Aorta (tissue), 5 donors: ENCODE results near the gene ZNF804B. TPM values are rescaled to one million over a fixed set of nuclear protein-coding genes. Genes with fewer than 3 reads are reported as not detected.
"Not testable (repeated sequence)": the region's sequence is repeated elsewhere in the genome, so short reads cannot be mapped to it uniquely, and the experiment has no call there.

Experiments used
- ATAC-seq: fragments of 200-7000 bp; cut with Tn5 transposase; one replicate; pipeline ENCODE4 v1.9.1; 2022; ENCODE audit warnings: moderate library complexity; ENCODE audit not compliant: low FRiP score
- DNase-seq, 2 donors: peaks; one replicate each; pipeline ENCODE4 v3.0.0-alpha.2; 2020
- H3K27ac ChIP-seq, 2 donors: one replicate each; pipeline ENCODE4 v1.5.1; 2013; ENCODE audit warnings: low read length in 2 of 2, mild to moderate bottlenecking in 2 of 2, moderate library complexity in 2 of 2, control low read depth in 1 of 2, inconsistent platforms in 1 of 2, low read depth in 1 of 2
- H3K27me3 ChIP-seq, 2 donors: one replicate each; pipeline ENCODE4 v1.6.1; 2013; ENCODE audit warnings: control low read depth in 1 of 2, low read length in 1 of 2, mild to moderate bottlenecking in 1 of 2, moderate library complexity in 1 of 2; ENCODE audit not compliant: insufficient read depth in 2 of 2, control insufficient read depth in 1 of 2
- H3K36me3 ChIP-seq, 2 donors: one replicate each; pipeline ENCODE4 v1.6.1; 2013; ENCODE audit warnings: control low read depth in 1 of 2, low read length in 1 of 2, mild to moderate bottlenecking in 1 of 2; ENCODE audit not compliant: insufficient read depth in 2 of 2, control insufficient read depth in 1 of 2
- H3K4me1 ChIP-seq, 2 donors: one replicate each; pipeline ENCODE4 v1.6.1; 2013; ENCODE audit warnings: low read length in 2 of 2, control low read depth in 1 of 2, mild to moderate bottlenecking in 1 of 2, moderate library complexity in 1 of 2; ENCODE audit not compliant: insufficient read depth in 2 of 2, control insufficient read depth in 1 of 2
- H3K4me3 ChIP-seq, 2 donors: one replicate each; pipeline ENCODE4 v1.5.1; 2013; ENCODE audit warnings: low read length in 2 of 2, control low read depth in 1 of 2, mild to moderate bottlenecking in 1 of 2
- H3K9me3 ChIP-seq: one replicate; pipeline ENCODE4 v1.6.1; 2013; ENCODE audit warnings: mild to moderate bottlenecking, low read length; ENCODE audit not compliant: control insufficient read depth
- WGBS, 2 donors: extraction: QIAGEN DNeasy Blood & Tissue Kit; methylation state at CpG; one replicate each; pipeline ENCODE4 v1.1.7; 2013; 5-methylcytosine and 5-hydroxymethylcytosine counted together
- intact Hi-C, 2 donors: fragments of 100-400 bp; cut with DNase I; formaldehyde crosslinking; loops; one replicate each; pipeline versions ENCODE4 v1.14.2 to v1.15.0; 2022
- polyA plus RNA-seq, 2 donors: library from polyadenylated mRNA; stranded (reverse); fragments of 200-250 nt; gene quantifications; one replicate each; pipeline ENCODE4 v1.2.3, GENCODE V29; 2013
- total RNA-seq, 2 donors: library from RNA; stranded (reverse); fragmentation: NEBNext Ultra II Directional; extraction: Animal tissue kit (Norgen Biotek cat#: 25700); gene quantifications; one replicate each; pipeline ENCODE4 v1.2.1, GENCODE V29; 2021
- donor health status: healthy with polysubstance abuse.
- donor health status: Bipolar disorder and iron deficiency.
- donor health status: DM: no; HTN: no; CAD: no.
- donor health status: DM: no; HTN: no; CAD: no.
- donor health status: DM: yes; HTN: yes; CAD: no.

The ZNF804B gene
- total and polyA plus RNA-seq, 4 donors, result not detected

- no peak for ATAC-seq
- no peaks in the 10 kb centered on the region for H3K9me3 ChIP-seq
- H3K4me1 ChIP-seq, result no peaks in the 10 kb centered on the region
- WGBS, 2 donors, result 52 to 76% methylated on average over 3 of the region's 3 CpGs
- DNase-seq, result no peak
- no peaks in the 10 kb centered on the region for H3K27me3 ChIP-seq
- no peak overlapping the region for H3K27ac ChIP-seq
- no peak overlapping the region for H3K4me3 ChIP-seq
- intact Hi-C loops, result no loop called here
- H3K36me3 ChIP-seq, result no peaks in the 10 kb centered on the region
These were observed 405.9 kb downstream of the ZNF804B start for GRCh38 chr7:89165421-89165820.

- Histone ChIP-seq H3K27ac (no peak overlapping the region), H3K9me3 (no peaks in the 10 kb centered on the region), H3K36me3 (no peaks in the 10 kb centered on the region), H3K4me3 (no peak overlapping the region), H3K4me1 (no peaks in the 10 kb centered on the region), H3K27me3 (no peaks in the 10 kb centered on the region)
- intact Hi-C loops, result no loop called here
- no peak for DNase-seq
- 76 to 85% methylated on average over 1 of the region's 1 CpG for WGBS, 2 donors
- ATAC-seq, result no peak
These were observed 411.1 kb downstream of the ZNF804B start for GRCh38 chr7:89170628-89171027.

GRCh38 chr7:89182116-89182515 lies 422.6 kb downstream of the ZNF804B start:
- intact Hi-C loops, result no loop called here
- peaks cover 3% of the 10 kb centered on the region for H3K9me3 ChIP-seq
- DNase-seq, result no peak
- H3K4me3 ChIP-seq, result no peak overlapping the region
- no peak overlapping the region for H3K27ac ChIP-seq
- WGBS, 2 donors, result 94% methylated on average over 2 of the region's 2 CpGs
- no peaks in the 10 kb centered on the region for H3K36me3 ChIP-seq
- no peaks in the 10 kb centered on the region for H3K27me3 ChIP-seq
- H3K4me1 ChIP-seq, result no peaks in the 10 kb centered on the region
- ATAC-seq, result no peak

- Histone ChIP-seq H3K4me1 (no peaks in the 10 kb centered on the region), H3K27ac (no peak overlapping the region), H3K27me3 (no peaks in the 10 kb centered on the region), H3K9me3 (peaks cover 3% of the 10 kb centered on the region), H3K4me3 (no peak overlapping the region), H3K36me3 (no peaks in the 10 kb centered on the region)
- no peak for DNase-seq
- intact Hi-C loops, result no loop called here
- WGBS, 2 donors, result 39 to 60% methylated on average over 5 of the region's 5 CpGs
- no peak for ATAC-seq
These were observed 424.2 kb downstream of the ZNF804B start for GRCh38 chr7:89183712-89184111.

GRCh38 chr7:89200758-89201157 lies 441.3 kb downstream of the ZNF804B start:
- intact Hi-C loops, result no loop called here
- WGBS, 2 donors, result 55 to 56% methylated on average over 2 of the region's 2 CpGs
- ATAC-seq, result no peak

GRCh38 chr7:89223900-89224395 lies 464.4 kb downstream of the ZNF804B start:
- H3K27ac ChIP-seq, result no peak overlapping the region
- DNase-seq (no peak), ATAC-seq (no peak)
- no peaks in the 10 kb centered on the region for H3K27me3 ChIP-seq
- WGBS, 2 donors, result 17 to 30% methylated on average over 2 of the region's 2 CpGs
- H3K4me3 ChIP-seq, result no peak overlapping the region
- no peaks in the 10 kb centered on the region for H3K9me3 ChIP-seq
- H3K4me1 ChIP-seq, result no peaks in the 10 kb centered on the region
- no peaks in the 10 kb centered on the region for H3K36me3 ChIP-seq
- intact Hi-C loops, result no loop called here

More at GRCh38 chr7:89200758-89201157, 441.3 kb downstream of the ZNF804B start:
- H3K36me3 ChIP-seq, result no peaks in the 10 kb centered on the region
- H3K27me3 ChIP-seq, result no peaks in the 10 kb centered on the region
- H3K4me1 ChIP-seq, result no peaks in the 10 kb centered on the region
- no peak overlapping the region for H3K27ac ChIP-seq
- H3K4me3 ChIP-seq, result no peak overlapping the region
- no peaks in the 10 kb centered on the region for H3K9me3 ChIP-seq
- DNase-seq, result no peak

- H3K4me3 ChIP-seq, H3K36me3 ChIP-seq, ATAC-seq, H3K9me3 ChIP-seq, H3K4me1 ChIP-seq, DNase-seq, H3K27me3 ChIP-seq, H3K27ac ChIP-seq, intact Hi-C loops: not testable (repeated sequence)
- WGBS, 2 donors, result 94 to 95% methylated on average over 31 of the region's 31 CpGs
These were observed 469.2 kb downstream of the ZNF804B start for GRCh38 chr7:89228688-89229171.

- DNase-seq, result no peak
- Histone ChIP-seq H3K4me3 (no peak overlapping the region), H3K36me3 (no peaks in the 10 kb centered on the region), H3K4me1 (no peaks in the 10 kb centered on the region), H3K9me3 (no peaks in the 10 kb centered on the region), H3K27ac (no peak overlapping the region), H3K27me3 (no peaks in the 10 kb centered on the region)
- intact Hi-C loops, result no loop called here
- no peak for ATAC-seq
These were observed 478.7 kb downstream of the ZNF804B start for GRCh38 chr7:89238156-89238555.

GRCh38 chr7:89246196-89246595 lies 486.7 kb downstream of the ZNF804B start:
- H3K4me3 ChIP-seq, result no peak overlapping the region
- H3K9me3 ChIP-seq, result peaks cover 7% of the 10 kb centered on the region
- no peak for DNase-seq
- no peaks in the 10 kb centered on the region for H3K4me1 ChIP-seq
- intact Hi-C loops, result no loop called here
- H3K36me3 ChIP-seq, result no peaks in the 10 kb centered on the region
- ATAC-seq, result no peak
- no peak overlapping the region for H3K27ac ChIP-seq
- H3K27me3 ChIP-seq, result no peaks in the 10 kb centered on the region
